Stimulated activated CD8-positive, alpha-beta memory T cell treated with anti-CD3 and anti-CD28 coated beads, Interleukin-12 subunit alpha, Interleukin-12 subunit beta, amount 100 ng/mL, for 24 hours (primary cell): ENCODE measurements around the gene RAD23A.
"Not testable (repeated sequence)": the region's sequence is repeated elsewhere in the genome, so short reads cannot be mapped to it uniquely, and the experiment has no call there.

Experiments used
- DNase-seq: peaks from one replicate; pipeline ENCODE4 v3.0.0-alpha.2; 2020; ENCODE audit errors: extremely low read depth

RAD23A gene

GRCh38 chr19:12945479-12946091 is at the start of gene RAD23A:
Gene RAD23A, plus strand, starts transcription at chr19:12945862. Its CDS starts 87 bp downstream, at chr19:12945949.
- DNase-seq, result peak; percentile 95

- DNase-seq, result no peak
Measured at GRCh38 chr19:12896460-12896859, 49.2 kb upstream of the RAD23A start.

GRCh38 chr19:12899891-12900518 is 45.7 kb upstream of the RAD23A start:
- no peak for DNase-seq

- DNase-seq, result no peak
Measured at GRCh38 chr19:12907166-12907565, 38.5 kb upstream of the RAD23A start.

GRCh38 chr19:12912571-12912970 is 33.1 kb upstream of the RAD23A start:
- DNase-seq, result no peak

GRCh38 chr19:12913011-12913561 is 32.6 kb upstream of the RAD23A start:
- DNase-seq, result no peak

- DNase-seq, result no peak
Measured at GRCh38 chr19:12913851-12914690, 31.6 kb upstream of the RAD23A start.

GRCh38 chr19:12915860-12916259 is 29.8 kb upstream of the RAD23A start:
- not testable (repeated sequence) for DNase-seq

- no peak for DNase-seq
Measured at GRCh38 chr19:12918253-12918652, 27.4 kb upstream of the RAD23A start.

GRCh38 chr19:12921047-12921446 is 24.6 kb upstream of the RAD23A start:
- DNase-seq, result no peak

- DNase-seq, result no peak
Measured at GRCh38 chr19:12922959-12923358, 22.7 kb upstream of the RAD23A start.

GRCh38 chr19:12924621-12925310 is 20.9 kb upstream of the RAD23A start:
- no peak for DNase-seq

GRCh38 chr19:12930002-12930645 is 15.5 kb upstream of the RAD23A start:
- no peak for DNase-seq

GRCh38 chr19:12932392-12933286 is 13.0 kb upstream of the RAD23A start:
- DNase-seq, result no peak

GRCh38 chr19:12933287-12934072 is 12.2 kb upstream of the RAD23A start, which contains the start of gene FARSA:
Gene FARSA, minus strand, starts transcription at chr19:12933711. Its CDS starts 15 bp downstream, at chr19:12933696.
- peak; percentile 77 for DNase-seq

GRCh38 chr19:12935071-12935470 is 10.6 kb upstream of the RAD23A start:
- DNase-seq, result no peak

- no peak for DNase-seq
Measured at GRCh38 chr19:12936582-12936981, 9.1 kb upstream of the RAD23A start.

GRCh38 chr19:12937093-12937926 is 8.4 kb upstream of the RAD23A start:
- DNase-seq, result no peak
